Endothelial cell of umbilical vein (primary cell): ENCODE data around the gene EXOC3L1. TPM values are rescaled to one million over a fixed set of nuclear protein-coding genes. Genes with fewer than 3 reads are reported as not detected.

Source experiments
- BruUV-seq: library from RNA; stranded (reverse); fragments of 400-500 nt; replicated peaks from 2 replicates; lab custom pipeline; 2021; lab: Mats Ljungman, UMichigan
- CTCF ChIA-PET: fragments of 300-600, 350-600 bp; sonication (Branson Sonifier 250); formaldehyde crosslinking; loops from one replicate; lab custom pipeline; 2021; ENCODE audit warnings: antibody characterized with exemption, inconsistent platforms; lab: Charles Lee
- POLR2A ChIA-PET: fragments of 300-600, 350-600 bp; sonication (Branson Sonifier 250); formaldehyde crosslinking; loops from one replicate; lab custom pipeline; 2021; ENCODE audit warnings: antibody characterized with exemption, inconsistent platforms; lab: Charles Lee
- DNase-seq: peaks from one replicate; pipeline ENCODE4 v3.0.0-alpha.2; 2011; ENCODE audit warnings: low read depth, low spot score
- FAIRE-seq: peaks from 2 replicates; lab custom pipeline; 2011; peaks lifted over from hg19 to GRCh38; lab: Jason Lieb, UNC
- H2AFZ ChIP-seq: 2 replicates; pipeline ENCODE4 v1.6.0; 2012; ENCODE audit warnings: low read depth, low read length, control low read depth, inconsistent platforms
- H3K27ac ChIP-seq: 2 replicates; pipeline ENCODE4 v1.5.1; 2011; ENCODE audit warnings: low read depth, mild to moderate bottlenecking, control low read depth, low read length, moderate library complexity; ENCODE audit not compliant: insufficient read depth
- H3K27me3 ChIP-seq, 2 experiments: 2 replicates each; pipeline versions ENCODE4 v1.6.0 to v1.6.1; 2011; ENCODE audit warnings: low read length in 2 of 2, mixed read lengths in 1 of 2; ENCODE audit not compliant: control insufficient read depth in 2 of 2, insufficient read depth in 2 of 2
- H3K36me3 ChIP-seq, 2 experiments: 2 replicates in 1 of 2; 3 replicates in 1 of 2; pipeline ENCODE4 v1.5.1; 2011; ENCODE audit warnings: low read length in 2 of 2, mild to moderate bottlenecking in 1 of 2, moderate library complexity in 1 of 2; ENCODE audit not compliant: control insufficient read depth in 2 of 2, insufficient read depth in 2 of 2; ENCODE audit errors: extremely low read depth in 1 of 2
- H3K4me1 ChIP-seq: 3 replicates; pipeline ENCODE4 v1.5.1; 2011; ENCODE audit warnings: mild to moderate bottlenecking, low read length; ENCODE audit not compliant: control insufficient read depth, insufficient read depth; ENCODE audit errors: extremely low read depth
- H3K4me2 ChIP-seq: 2 replicates; pipeline ENCODE4 v1.6.1; 2011; ENCODE audit warnings: low read length, control low read depth, mixed read lengths; ENCODE audit not compliant: insufficient read depth
- H3K4me3 ChIP-seq, 3 experiments: fragments of 200-600 bp in 1 of 3; sonication (generic), shearing (Covaris generic) in 1 of 3; replicated peaks in 1 of 3; 2 replicates each; pipeline ENCODE4 v1.5.1; 2011 to 2016; ENCODE audit warnings: control low read depth in 3 of 3, low read length in 3 of 3, mild to moderate bottlenecking in 2 of 3, inconsistent platforms in 1 of 3, low read depth in 1 of 3, moderate library complexity in 1 of 3; ENCODE audit not compliant: insufficient read depth in 1 of 3
- H3K79me2 ChIP-seq: 2 replicates; pipeline ENCODE4 v1.6.0; 2012; ENCODE audit warnings: low read length, inconsistent platforms; ENCODE audit not compliant: control insufficient read depth, insufficient read depth
- H3K9ac ChIP-seq: replicated peaks from 2 replicates; pipeline ENCODE3; 2011; ENCODE audit warnings: low read length, control low read depth; ENCODE audit not compliant: insufficient read depth; ENCODE audit errors: extremely low read depth
- H3K9me1 ChIP-seq: replicated peaks from 3 replicates; pipeline ENCODE4 v1.6.0; 2011; ENCODE audit warnings: mild to moderate bottlenecking, low read length; ENCODE audit not compliant: control insufficient read depth, insufficient read depth; ENCODE audit errors: extremely low read depth
- H3K9me3 ChIP-seq: replicated peaks from 2 replicates; pipeline ENCODE4 v1.5.1; 2012; ENCODE audit warnings: low read length, inconsistent platforms; ENCODE audit not compliant: control insufficient read depth, insufficient read depth
- H4K20me1 ChIP-seq: replicated peaks from 2 replicates; pipeline ENCODE3; 2011; ENCODE audit warnings: mild to moderate bottlenecking, low read length; ENCODE audit not compliant: control insufficient read depth, insufficient read depth; ENCODE audit errors: extremely low read depth
- EZH2 ChIP-seq: IDR thresholded peaks from 2 replicates; pipeline ENCODE4 v1.6.1; 2012; ENCODE audit warnings: borderline replicate concordance, low read depth, mild to moderate bottlenecking, moderate library complexity, low read length, inconsistent platforms; ENCODE audit not compliant: severe bottlenecking
- FOS ChIP-seq: IDR thresholded peaks from 2 replicates; pipeline ENCODE4 v1.6.1; 2011; ENCODE audit warnings: mild to moderate bottlenecking, low read length, moderate library complexity, borderline replicate concordance; ENCODE audit not compliant: insufficient read depth
- GATA2 ChIP-seq: IDR thresholded peaks from 2 replicates; pipeline ENCODE4 v1.7.0; 2011; ENCODE audit warnings: low read depth, mild to moderate bottlenecking, moderate library complexity, mixed read lengths, low read length; ENCODE audit not compliant: insufficient read length, insufficient read depth
- JUN ChIP-seq: IDR thresholded peaks from 2 replicates; pipeline ENCODE4 v1.6.1; 2011; ENCODE audit warnings: borderline replicate concordance, low read depth; ENCODE audit not compliant: insufficient read length, insufficient read depth
- MYC ChIP-seq: IDR thresholded peaks from one replicate; pipeline ENCODE4 v1.6.1; 2011; ENCODE audit warnings: mild to moderate bottlenecking, low read depth, low read length
- POLR2A ChIP-seq: IDR thresholded peaks from 2 replicates; pipeline ENCODE4 v1.6.1; 2012; ENCODE audit warnings: low read depth, mild to moderate bottlenecking, control low read depth, low read length
- POLR2AphosphoS5 ChIP-seq: IDR thresholded peaks from 2 replicates; pipeline ENCODE4 v1.6.1; 2012; ENCODE audit warnings: low read depth, mild to moderate bottlenecking, control low read depth, low read length, moderate library complexity; ENCODE audit not compliant: insufficient read depth
- dilution Hi-C: fragments of 300-500 bp; cut with MboI; formaldehyde crosslinking; loops from one replicate; pipeline ENCODE4 v1.15.0; 2019; ENCODE audit warnings: low sequenced_read_pairs; ENCODE audit not compliant: extremely low pct_ligation_motif_present
- intact Hi-C: fragments of 100-400 bp; cut with micrococcal nuclease; formaldehyde crosslinking; loops from one replicate; pipeline ENCODE4 v1.10.0; 2022
- polyA plus RNA-seq, 4 experiments: library from polyadenylated mRNA; depleted of rRNA in 3 of 4; stranded (reverse) in 3 of 4; unstranded in 1 of 4; fragments of >200 nt; gene quantifications; 2 replicates each; pipeline versions ENCODE4 v1.2.1 to v1.2.3, GENCODE V29; 2011 to 2012; ENCODE audit warnings: missing spikeins in 1 of 4
- total RNA-seq: library from RNA; stranded (reverse); gene quantifications from 2 replicates; pipeline ENCODE4 v1.2.3, GENCODE V29; 2021
- TF ChIP-seq, protein P1 (sequence below), 2 donors: IDR thresholded peaks; 1 replicate in 1 of 2; 2 replicates in 1 of 2; pipeline ENCODE4 v1.5.1; 2011; ENCODE audit warnings: low read length in 2 of 2, mild to moderate bottlenecking in 2 of 2, moderate library complexity in 2 of 2, control low read depth in 1 of 2, inconsistent platforms in 1 of 2, low read depth in 1 of 2; ENCODE audit not compliant: insufficient read depth in 1 of 2; ENCODE audit errors: extremely low read depth in 1 of 2
- TF ChIP-seq, protein P2 (sequence below): IDR thresholded peaks from 2 replicates; pipeline ENCODE4 v1.6.1; 2011; ENCODE audit not compliant: insufficient read depth, insufficient read length

Gene EXOC3L1
- total and polyA plus RNA-seq, 2 donors (not counting 3 experiments of a cell fraction or from before 2014, with no cell fraction given) = 10.8 to 11.6 TPM

GRCh38 chr16:67176662-67177061 lies 13.3 kb downstream of the EXOC3L1 start:
- ChIA-PET POLR2A (no interaction called here), CTCF (interaction anchor here (1.0 to 1.9 kb wide), 4 partner anchors 9 to 223 kb away, joined by 3 to 9 read pairs (median 4); no protein-coding TSS in a partner anchor)
- H3K27me3 ChIP-seq = no peaks in the 10 kb centered on the region
- BruUV-seq = no TSS peak
- no peaks in the 10 kb centered on the region for H3K36me3 ChIP-seq
- no peak overlapping the region for H2AFZ ChIP-seq
- no peaks in the 10 kb centered on the region for H3K9me3 ChIP-seq
- FAIRE-seq = no peak
- no peak overlapping the region for H3K9ac ChIP-seq
- intact Hi-C loops (no loop called here), dilution Hi-C loops (no loop called here)
- no peak for TF ChIP-seq EZH2
- no peak for TF ChIP-seq POLR2A
- TF ChIP-seq FOS = no peak
- TF ChIP-seq GATA2 = no peak
- no peak overlapping the region for H3K4me2 ChIP-seq
- H3K9me1 ChIP-seq = no peaks in the 10 kb centered on the region
- no peak overlapping the region for H3K4me3 ChIP-seq
- DNase-seq = no peak
- no peaks in the 10 kb centered on the region for H4K20me1 ChIP-seq
- H3K4me1 ChIP-seq = peaks cover 23% of the 10 kb centered on the region
- H3K79me2 ChIP-seq = no peaks in the 10 kb centered on the region
- H3K27ac ChIP-seq = no peak overlapping the region

GRCh38 chr16:67174706-67175231 lies 15.2 kb downstream of the EXOC3L1 start:
- H4K20me1 ChIP-seq = no peaks in the 10 kb centered on the region
- TSS peak; percentile 6 for BruUV-seq
- H3K4me3 ChIP-seq = peak overlapping the region in 2 of 3 experiments; percentile 27 to 32
- ChIA-PET POLR2A (no interaction called here), CTCF (interaction anchor here (0.8 to 3.2 kb wide), 9 partner anchors 11 to 344 kb away, joined by 3 to 25 read pairs (median 12); partner anchors contain the start of genes ELMO3, FBXL8, HSF4 and NAE1)
- H3K79me2 ChIP-seq = no peaks in the 10 kb centered on the region
- H3K9ac ChIP-seq = peak overlapping the region; percentile 14
- peak overlapping the region; percentile 4 for H3K27ac ChIP-seq
- dilution Hi-C loops = no loop called here
- FAIRE-seq (no peak), DNase-seq (no peak)
- no peak overlapping the region for H2AFZ ChIP-seq
- H3K36me3 ChIP-seq = no peaks in the 10 kb centered on the region
- no peaks in the 10 kb centered on the region for H3K27me3 ChIP-seq
- H3K9me1 ChIP-seq = no peaks in the 10 kb centered on the region
- TF ChIP-seq, protein P1, sequence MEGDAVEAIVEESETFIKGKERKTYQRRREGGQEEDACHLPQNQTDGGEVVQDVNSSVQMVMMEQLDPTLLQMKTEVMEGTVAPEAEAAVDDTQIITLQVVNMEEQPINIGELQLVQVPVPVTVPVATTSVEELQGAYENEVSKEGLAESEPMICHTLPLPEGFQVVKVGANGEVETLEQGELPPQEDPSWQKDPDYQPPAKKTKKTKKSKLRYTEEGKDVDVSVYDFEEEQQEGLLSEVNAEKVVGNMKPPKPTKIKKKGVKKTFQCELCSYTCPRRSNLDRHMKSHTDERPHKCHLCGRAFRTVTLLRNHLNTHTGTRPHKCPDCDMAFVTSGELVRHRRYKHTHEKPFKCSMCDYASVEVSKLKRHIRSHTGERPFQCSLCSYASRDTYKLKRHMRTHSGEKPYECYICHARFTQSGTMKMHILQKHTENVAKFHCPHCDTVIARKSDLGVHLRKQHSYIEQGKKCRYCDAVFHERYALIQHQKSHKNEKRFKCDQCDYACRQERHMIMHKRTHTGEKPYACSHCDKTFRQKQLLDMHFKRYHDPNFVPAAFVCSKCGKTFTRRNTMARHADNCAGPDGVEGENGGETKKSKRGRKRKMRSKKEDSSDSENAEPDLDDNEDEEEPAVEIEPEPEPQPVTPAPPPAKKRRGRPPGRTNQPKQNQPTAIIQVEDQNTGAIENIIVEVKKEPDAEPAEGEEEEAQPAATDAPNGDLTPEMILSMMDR (IDR thresholded peaks at IDR 0.05; ENCODE audit: extremely low read depth in 1 of 2, insufficient read depth in 1 of 2, low read depth in 1 of 2, low read length in 2 of 2) = no peak
- TF ChIP-seq EZH2 = no peak
- no peak for TF ChIP-seq JUN
- no peak for TF ChIP-seq POLR2AphosphoS5
- no peak for TF ChIP-seq FOS
- TF ChIP-seq GATA2 = no peak
- TF ChIP-seq, protein P2, sequence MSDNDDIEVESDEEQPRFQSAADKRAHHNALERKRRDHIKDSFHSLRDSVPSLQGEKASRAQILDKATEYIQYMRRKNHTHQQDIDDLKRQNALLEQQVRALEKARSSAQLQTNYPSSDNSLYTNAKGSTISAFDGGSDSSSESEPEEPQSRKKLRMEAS = no peak
- TF ChIP-seq POLR2A = no peak
- TF ChIP-seq MYC = no peak
- no peaks in the 10 kb centered on the region for H3K9me3 ChIP-seq
- peaks cover 26% of the 10 kb centered on the region for H3K4me1 ChIP-seq
- intact Hi-C loops = loop anchor here (1.0 kb wide), 1 partner anchor 9 kb away; the partner anchor contains the start of gene MATCAP1
- peak overlapping the region; percentile 40 for H3K4me2 ChIP-seq
